PC-3 (cell line): ENCODE data around the gene NRL. TPM values are rescaled to one million over a fixed set of nuclear protein-coding genes. Genes with fewer than 3 reads are reported as not detected.

Source experiments
- ATAC-seq: fragments of 200-7000 bp; cut with Tn5 transposase; 2 replicates; pipeline ENCODE4 v1.9.1; 2020; ENCODE audit warnings: mild to moderate bottlenecking, moderate library complexity
- BruUV-seq: library from RNA; stranded (reverse); fragments of 400-500 nt; replicated peaks from 2 replicates; lab custom pipeline; 2021; lab: Mats Ljungman, UMichigan
- CTCF ChIA-PET: fragments of 300-600 bp; sonication (Branson Sonifier 250); formaldehyde crosslinking; loops from one replicate; lab custom pipeline; 2022; ENCODE audit warnings: antibody characterized with exemption; lab: Charles Lee
- POLR2A ChIA-PET: fragments of 300-600 bp; sonication (Branson Sonifier 250); formaldehyde crosslinking; loops from one replicate; lab custom pipeline; 2022; ENCODE audit warnings: antibody characterized with exemption; ENCODE audit not compliant: unreplicated experiment; lab: Charles Lee
- DNase-seq: peaks from one replicate; pipeline ENCODE4 v3.0.0-alpha.2; 2015
- H2AFZ ChIP-seq: fragments of 300-600 bp; sonication (generic); 2 replicates; pipeline ENCODE4 v1.6.0; 2016; ENCODE audit warnings: antibody characterized with exemption, low read length
- H3F3A ChIP-seq: fragments of 300-600 bp; sonication (generic); one replicate; pipeline ENCODE4 v1.6.0; 2017; ENCODE audit warnings: antibody characterized with exemption, low read length, control low read depth, mild to moderate bottlenecking; ENCODE audit not compliant: unreplicated experiment
- H3K27ac ChIP-seq: fragments of 300-600 bp; sonication (generic); 2 replicates; pipeline ENCODE4 v1.5.1; 2016; ENCODE audit warnings: mild to moderate bottlenecking, low read length
- H3K27me3 ChIP-seq: fragments of 300-600 bp; sonication (generic); 2 replicates; pipeline ENCODE4 v1.6.1; 2016; ENCODE audit warnings: low read length, mixed read lengths
- H3K36me3 ChIP-seq: fragments of 300-600 bp; sonication (generic); 2 replicates; pipeline ENCODE4 v1.6.1; 2016; ENCODE audit warnings: low read depth, mixed run types, low read length, mixed read lengths
- H3K4me1 ChIP-seq: fragments of 300-600 bp; sonication (generic); 2 replicates; pipeline ENCODE4 v1.5.1; 2016; ENCODE audit warnings: low read length; ENCODE audit not compliant: insufficient read depth
- H3K4me2 ChIP-seq: fragments of 300-600 bp; sonication (generic); 2 replicates; pipeline ENCODE4 v1.6.0; 2016; ENCODE audit warnings: low read length
- H3K4me3 ChIP-seq: fragments of 300-600 bp; sonication (generic); 2 replicates; pipeline ENCODE4 v1.5.1; 2016; ENCODE audit warnings: mild to moderate bottlenecking, low read length, mixed read lengths
- H3K79me2 ChIP-seq: fragments of 300-600 bp; sonication (generic); 2 replicates; pipeline ENCODE4 v1.6.1; 2017; ENCODE audit warnings: low read length, mixed read lengths
- H3K9ac ChIP-seq: fragments of 300-600 bp; sonication (generic); 2 replicates; pipeline ENCODE4 v1.6.0; 2016; ENCODE audit warnings: mild to moderate bottlenecking, low read length
- H3K9me2 ChIP-seq: fragments of 300-600 bp; sonication (generic); replicated peaks from 2 replicates; pipeline ENCODE4 v1.6.1; 2016; ENCODE audit warnings: mixed run types, low read length, mixed read lengths
- H3K9me3 ChIP-seq: fragments of 300-600 bp; sonication (generic); 2 replicates; pipeline ENCODE4 v1.6.1; 2016; ENCODE audit warnings: low read length, mixed read lengths
- H4K20me1 ChIP-seq: fragments of 300-600 bp; sonication (generic); 2 replicates; pipeline ENCODE4 v1.6.1; 2016; ENCODE audit warnings: low read length, mixed read lengths
- CTCF ChIP-seq: fragments of 300-600 bp; sonication (generic); conservative IDR thresholded peaks from 2 replicates; pipeline ENCODE4 v1.5.1; 2017; ENCODE audit warnings: antibody characterized with exemption, low read depth, mild to moderate bottlenecking, low read length
- EZH2 ChIP-seq: fragments of 300-600 bp; sonication (generic); IDR thresholded peaks from one replicate; pipeline ENCODE4 v1.6.1; 2017; ENCODE audit warnings: antibody characterized with exemption, mild to moderate bottlenecking, low read length; ENCODE audit not compliant: unreplicated experiment
- EZH2phosphoT487 ChIP-seq: fragments of 300-600 bp; sonication (generic); IDR thresholded peaks from 2 replicates; pipeline ENCODE4 v1.6.1; 2018; ENCODE audit warnings: mild to moderate bottlenecking, antibody characterized with exemption, low read length, borderline replicate concordance
- intact Hi-C: fragments of 100-400 bp; cut with micrococcal nuclease; formaldehyde crosslinking; loops from 2 replicates; pipeline ENCODE4 v1.9.0; 2023
- total RNA-seq: library from RNA; depleted of rRNA; stranded (reverse); fragments of >200 nt; gene quantifications from 2 replicates; pipeline ENCODE4 v1.2.3, GENCODE V29; 2014

NRL gene
- total RNA-seq, 1 experiment from 2014 or later, result 1.5 TPM

GRCh38 chr14:24042746-24043145 lies 72.0 kb downstream of the NRL start:
- no peak overlapping the region for H2AFZ ChIP-seq
- H3K79me2 ChIP-seq, result no peaks in the 10 kb centered on the region
- ChIA-PET CTCF (no interaction called here), POLR2A (no interaction called here)
- no peaks in the 10 kb centered on the region for H3K4me1 ChIP-seq
- BruUV-seq, result no TSS peak
- H3K4me3 ChIP-seq, result no peak overlapping the region
- no peak for DNase-seq
- no peak overlapping the region for H3K4me2 ChIP-seq
- no peaks in the 10 kb centered on the region for H3K9me3 ChIP-seq
- no peak overlapping the region for H3K9ac ChIP-seq
- no peaks in the 10 kb centered on the region for H4K20me1 ChIP-seq
- TF ChIP-seq EZH2phosphoT487 (no peak), CTCF (no peak), EZH2 (no peak)
- ATAC-seq, result no peak
- peaks cover 15% of the 10 kb centered on the region; the same call in 1 of the 2 replicates for H3K27me3 ChIP-seq
- no peaks in the 10 kb centered on the region for H3K9me2 ChIP-seq
- no peak overlapping the region for H3K27ac ChIP-seq
- intact Hi-C loops, result no loop called here
- H3K36me3 ChIP-seq, result no peaks in the 10 kb centered on the region
- H3F3A ChIP-seq, result no peaks in the 10 kb centered on the region

- H3K4me2 ChIP-seq, result no peak overlapping the region
- TF ChIP-seq CTCF (no peak), EZH2 (no peak), EZH2phosphoT487 (no peak)
- H3K9me3 ChIP-seq, result no peaks in the 10 kb centered on the region
- H4K20me1 ChIP-seq, result no peaks in the 10 kb centered on the region
- ChIA-PET POLR2A (no interaction called here), CTCF (no interaction called here)
- H3K9me2 ChIP-seq, result no peaks in the 10 kb centered on the region
- no peak for DNase-seq
- no peaks in the 10 kb centered on the region for H3F3A ChIP-seq
- intact Hi-C loops, result no loop called here
- no peak overlapping the region for H2AFZ ChIP-seq
- H3K4me3 ChIP-seq, result no peak overlapping the region
- H3K9ac ChIP-seq, result no peak overlapping the region
- no peak overlapping the region for H3K27ac ChIP-seq
- H3K36me3 ChIP-seq, result no peaks in the 10 kb centered on the region
- H3K27me3 ChIP-seq, result 0 out of 2 replicates have a peak, but pooled peaks cover 4% of the 10 kb centered on the region
- H3K4me1 ChIP-seq, result no peaks in the 10 kb centered on the region
- no peaks in the 10 kb centered on the region for H3K79me2 ChIP-seq
- no TSS peak for BruUV-seq
- ATAC-seq, result no peak
Observed at GRCh38 chr14:24040692-24041091, 74.1 kb downstream of the NRL start.

- ChIA-PET POLR2A (no interaction called here), CTCF (no interaction called here)
- H3K27ac ChIP-seq, result no peak overlapping the region
- H2AFZ ChIP-seq, result no peak overlapping the region
- no peaks in the 10 kb centered on the region for H3K4me1 ChIP-seq
- H3K27me3 ChIP-seq, result no peaks in the 10 kb centered on the region
- no peaks in the 10 kb centered on the region for H3K36me3 ChIP-seq
- H3K79me2 ChIP-seq, result no peaks in the 10 kb centered on the region
- intact Hi-C loops, result no loop called here
- no peaks in the 10 kb centered on the region for H4K20me1 ChIP-seq
- H3K4me3 ChIP-seq, result no peak overlapping the region
- TF ChIP-seq EZH2, result no peak
- TF ChIP-seq EZH2phosphoT487, result no peak
- no peak for TF ChIP-seq CTCF
- DNase-seq (no peak), ATAC-seq (no peak)
- no peak overlapping the region for H3K9ac ChIP-seq
- BruUV-seq, result no TSS peak
- H3K9me2 ChIP-seq, result no peaks in the 10 kb centered on the region
- no peaks in the 10 kb centered on the region for H3F3A ChIP-seq
- no peak overlapping the region for H3K4me2 ChIP-seq
- no peaks in the 10 kb centered on the region for H3K9me3 ChIP-seq
Observed at GRCh38 chr14:24038686-24039085, 76.1 kb downstream of the NRL start.
